Activated T-helper 1 cell treated with anti-CD3 and anti-CD28 coated beads, Interleukin-12 subunit alpha, Interleukin-12 subunit beta, Interleukin-2, Interleukin-4 antibody, amounts not matched to agents 30 ng/mL and 10 ng/mL and 1 ng/mL, durations not matched to agents 14 hours and 24 hours and 36 hours (primary cell): Measurements from ENCODE around the gene FMNL1. TPM values are rescaled to one million over a fixed set of nuclear protein-coding genes. Genes with fewer than 3 reads are reported as not detected.

Experiments used
- DNase-seq: peaks from one replicate; pipeline ENCODE4 v3.0.0; 2021; ENCODE audit warnings: low spot score
- H3K27ac Mint-ChIP-seq: one replicate; pipeline ENCODE4 v1.8.0; 2021; ENCODE audit warnings: mild to moderate bottlenecking, mixed read lengths
- H3K27me3 Mint-ChIP-seq: one replicate; pipeline ENCODE4 v1.8.0; 2022; ENCODE audit warnings: mild to moderate bottlenecking, moderate library complexity, mixed read lengths; ENCODE audit not compliant: insufficient read depth
- H3K36me3 Mint-ChIP-seq: one replicate; pipeline ENCODE4 v1.8.0; 2021; ENCODE audit warnings: low read depth, mixed read lengths
- H3K4me1 Mint-ChIP-seq: one replicate; pipeline ENCODE4 v1.8.0; 2021; ENCODE audit warnings: low read depth, mixed read lengths
- H3K4me3 Mint-ChIP-seq: one replicate; pipeline ENCODE4 v1.8.0; 2021; ENCODE audit warnings: mild to moderate bottlenecking, moderate library complexity, mixed read lengths
- H3K9me3 Mint-ChIP-seq: one replicate; pipeline ENCODE4 v1.8.0; 2021; ENCODE audit warnings: mixed read lengths
- intact Hi-C: fragments of 100-400 bp; cut with micrococcal nuclease; formaldehyde crosslinking; loops from one replicate; pipeline ENCODE4 v1.15.1; 2024
- total RNA-seq: library from RNA; stranded (reverse); gene quantifications from 2 replicates; pipeline ENCODE4 v1.2.3, GENCODE V29; 2022

The FMNL1 gene
- total RNA-seq, 1 donor from 2014 or later: 374 TPM

DNA sequence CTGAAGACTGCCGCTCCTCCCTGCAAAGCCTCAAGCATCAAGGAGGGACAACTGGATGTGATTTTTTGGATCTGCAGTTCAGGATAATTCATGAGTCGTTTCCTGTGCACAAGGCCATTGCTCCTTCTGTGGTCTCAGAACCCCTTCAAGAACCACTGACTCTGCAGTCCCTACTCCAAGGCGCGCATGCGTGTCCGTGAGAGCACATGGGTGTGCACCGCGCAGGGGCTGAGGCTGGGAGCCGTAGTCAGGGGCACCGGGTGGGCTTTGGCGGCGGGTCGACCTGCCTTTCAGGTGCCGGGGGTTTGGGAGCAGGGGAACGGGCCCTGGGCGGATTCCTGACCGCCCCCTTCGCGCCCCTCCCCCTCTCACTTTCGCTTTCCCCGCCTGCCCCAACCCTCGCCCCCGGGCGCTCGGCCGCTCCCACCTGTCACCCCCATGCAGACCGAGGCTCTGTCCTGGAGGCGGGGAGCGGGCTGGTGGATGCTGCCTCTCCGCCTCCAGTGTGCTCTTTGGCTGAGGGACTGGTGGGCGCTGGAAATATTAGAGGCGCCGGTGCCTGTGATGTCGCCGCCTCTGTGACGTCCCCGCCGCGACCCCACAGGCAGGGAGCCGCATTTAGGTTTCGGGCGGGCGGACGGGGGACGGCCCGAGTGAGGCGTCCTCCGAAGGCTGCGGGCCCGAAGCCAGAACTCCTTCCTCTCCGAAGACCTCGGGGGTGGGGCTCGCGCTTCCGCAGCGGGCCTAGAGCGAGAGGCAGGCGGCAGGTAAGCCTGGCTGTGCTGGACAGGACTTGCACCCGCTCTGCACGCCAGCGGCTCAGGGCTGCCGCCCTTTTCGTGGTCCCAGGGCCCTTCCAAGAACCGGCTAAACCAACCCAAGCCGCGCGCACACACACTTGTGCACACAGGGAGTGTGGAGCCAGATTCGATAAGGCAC, 40.2 kb downstream of the FMNL1 start, which contains the start of gene SPATA32:
SPATA32 (minus strand) TSS at position 518 of the 939 bp plus-strand sequence; CDS start at position 440, 78 bp downstream.
- peaks cover 29% of the 10 kb centered on the region for H3K36me3 Mint-ChIP-seq
- no peaks in the 10 kb centered on the region for H3K9me3 Mint-ChIP-seq
- peak within 1 kb of the TSS; percentile 73 for H3K27ac Mint-ChIP-seq
- H3K27me3 Mint-ChIP-seq: no peaks in the 10 kb centered on the region
- intact Hi-C loops: loop anchor here (1.0 kb wide), 1 partner anchor 14 kb away; no protein-coding TSS in a partner anchor
- peak; percentile 49 for DNase-seq
- H3K4me1 Mint-ChIP-seq: peaks cover 24% of the 10 kb centered on the region
- peak within 1 kb of the TSS; percentile 73 for H3K4me3 Mint-ChIP-seq

DNA sequence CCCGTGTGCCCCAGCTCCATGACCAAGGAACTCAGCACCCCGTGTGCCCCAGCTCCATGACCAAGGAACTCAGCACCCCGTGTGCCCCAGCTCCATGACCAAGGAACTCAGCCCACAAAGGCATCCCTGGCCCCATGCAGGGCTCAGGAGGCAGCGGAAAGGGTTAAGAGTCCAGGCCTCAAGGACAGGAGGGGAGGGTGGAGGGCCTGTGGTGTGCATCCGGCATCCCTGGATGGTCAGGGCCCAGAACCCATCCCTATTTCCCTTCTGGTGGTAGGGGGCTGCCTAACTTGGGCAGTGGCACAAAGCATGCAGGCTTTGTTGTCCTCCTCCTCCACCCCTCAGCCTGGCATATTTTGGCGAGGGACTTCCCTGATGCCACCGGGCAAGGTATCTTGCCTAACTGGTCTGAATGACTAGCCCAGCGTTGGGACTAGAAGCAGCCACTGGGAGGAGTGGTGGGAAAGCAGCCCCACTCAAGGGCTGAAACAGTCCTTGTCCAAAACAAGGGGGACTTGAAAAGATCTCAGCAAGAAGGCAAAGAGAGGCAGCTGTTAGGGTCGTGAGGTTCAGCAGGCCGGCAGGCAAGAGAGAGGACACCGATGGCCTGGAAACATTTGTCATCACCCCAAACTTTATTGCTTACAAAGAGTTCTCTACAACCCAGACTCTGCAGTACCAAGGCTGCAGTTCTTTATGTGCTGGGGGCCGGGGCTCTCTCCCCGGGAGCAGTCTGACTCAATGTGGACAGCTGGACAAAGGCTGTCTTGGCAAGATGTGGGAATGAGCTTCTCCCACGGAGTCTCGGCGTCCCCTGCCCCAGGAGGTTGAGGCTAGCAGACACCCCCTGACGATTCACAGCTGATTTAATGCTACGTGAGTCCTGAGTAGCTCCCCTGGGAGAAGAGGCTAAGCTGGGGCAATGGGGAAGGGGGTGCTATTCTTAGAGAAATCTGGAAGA, 41.1 kb downstream of the FMNL1 start:
- Mint-ChIP-seq H3K4me3 (peak overlapping the region; percentile 73), H3K9me3 (no peaks in the 10 kb centered on the region), H3K27ac (peak overlapping the region; percentile 63), H3K4me1 (peaks cover 17% of the 10 kb centered on the region), H3K36me3 (peaks cover 39% of the 10 kb centered on the region), H3K27me3 (no peaks in the 10 kb centered on the region)
- no peak for DNase-seq
- intact Hi-C loops: loop anchor here (1.0 kb wide), 1 partner anchor 14 kb away; no protein-coding TSS in a partner anchor

DNA sequence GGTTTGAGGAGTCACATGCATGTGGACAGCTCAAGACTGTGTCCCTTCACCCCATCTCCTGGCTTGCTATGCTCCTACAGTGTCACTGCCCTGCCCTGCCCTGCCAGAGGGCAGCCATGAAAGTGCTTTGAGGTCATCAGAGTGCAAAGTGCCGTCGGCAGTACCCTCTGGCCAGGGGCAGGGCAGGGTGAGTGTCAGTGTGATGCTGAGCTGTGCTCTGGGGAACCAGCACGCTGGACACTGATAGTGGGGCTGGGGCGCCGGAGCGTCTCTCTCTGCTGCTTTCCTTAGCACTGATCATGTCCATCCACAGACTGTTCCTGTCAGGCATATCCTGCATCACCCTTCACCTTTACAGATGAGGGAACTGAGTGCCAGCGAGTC, 41.8 kb downstream of the FMNL1 start:
- H3K4me3 Mint-ChIP-seq: no peak overlapping the region
- intact Hi-C loops: no loop called here
- H3K27ac Mint-ChIP-seq: no peak overlapping the region
- H3K4me1 Mint-ChIP-seq: peaks cover 17% of the 10 kb centered on the region
- H3K36me3 Mint-ChIP-seq: peaks cover 43% of the 10 kb centered on the region
- no peaks in the 10 kb centered on the region for H3K9me3 Mint-ChIP-seq
- no peak for DNase-seq
- H3K27me3 Mint-ChIP-seq: no peaks in the 10 kb centered on the region

DNA sequence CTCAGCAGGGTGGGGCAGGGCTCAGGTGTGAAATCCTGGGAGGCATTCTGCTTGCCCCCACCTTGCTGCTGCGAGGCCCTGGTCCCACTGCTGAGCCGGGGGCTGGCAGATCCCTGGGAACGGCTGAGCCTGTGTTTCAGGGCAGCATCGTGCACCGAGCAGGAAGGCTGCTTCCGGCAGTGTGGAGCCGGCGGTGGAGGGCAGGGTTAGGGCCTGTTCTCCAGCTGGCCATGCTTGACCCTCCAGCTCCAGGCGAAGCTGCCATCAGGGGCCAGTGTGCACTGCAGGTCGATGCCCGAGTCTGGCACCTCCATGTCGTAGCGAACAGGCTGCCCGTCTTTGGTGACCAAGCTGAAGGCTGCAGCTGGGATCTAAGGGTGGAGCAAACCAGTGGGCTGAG, 42.7 kb downstream of the FMNL1 start:
- intact Hi-C loops: no loop called here
- no peak overlapping the region for H3K4me3 Mint-ChIP-seq
- peaks cover 48% of the 10 kb centered on the region for H3K36me3 Mint-ChIP-seq
- no peak overlapping the region for H3K27ac Mint-ChIP-seq
- peaks cover 22% of the 10 kb centered on the region for H3K4me1 Mint-ChIP-seq
- H3K9me3 Mint-ChIP-seq: no peaks in the 10 kb centered on the region
- H3K27me3 Mint-ChIP-seq: no peaks in the 10 kb centered on the region
- no peak for DNase-seq

DNA sequence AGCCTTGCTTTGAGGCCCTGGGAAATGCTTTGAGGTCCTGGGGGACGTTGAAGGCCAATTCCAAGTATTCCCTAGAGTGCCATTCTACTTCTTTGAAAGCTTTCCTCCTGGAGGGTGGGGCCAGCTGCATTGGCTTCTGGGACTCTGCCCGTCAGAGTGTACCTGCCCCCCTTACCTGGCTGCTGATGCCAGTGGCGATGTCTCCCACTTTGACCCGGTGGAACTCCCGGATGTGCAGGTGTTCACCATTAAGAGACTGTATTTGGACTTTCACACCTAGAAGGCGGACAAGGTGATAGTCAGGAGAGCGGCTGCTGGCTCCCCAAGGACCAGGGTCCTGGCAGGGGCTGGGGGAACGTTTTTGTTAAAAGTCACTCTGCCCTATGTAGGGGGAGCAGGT, 43.3 kb downstream of the FMNL1 start:
- Mint-ChIP-seq H3K36me3 (peaks cover 54% of the 10 kb centered on the region), H3K4me1 (peaks cover 27% of the 10 kb centered on the region), H3K9me3 (no peaks in the 10 kb centered on the region), H3K27me3 (no peaks in the 10 kb centered on the region), H3K4me3 (no peak overlapping the region), H3K27ac (no peak overlapping the region)
- DNase-seq: no peak
- intact Hi-C loops: no loop called here

DNA sequence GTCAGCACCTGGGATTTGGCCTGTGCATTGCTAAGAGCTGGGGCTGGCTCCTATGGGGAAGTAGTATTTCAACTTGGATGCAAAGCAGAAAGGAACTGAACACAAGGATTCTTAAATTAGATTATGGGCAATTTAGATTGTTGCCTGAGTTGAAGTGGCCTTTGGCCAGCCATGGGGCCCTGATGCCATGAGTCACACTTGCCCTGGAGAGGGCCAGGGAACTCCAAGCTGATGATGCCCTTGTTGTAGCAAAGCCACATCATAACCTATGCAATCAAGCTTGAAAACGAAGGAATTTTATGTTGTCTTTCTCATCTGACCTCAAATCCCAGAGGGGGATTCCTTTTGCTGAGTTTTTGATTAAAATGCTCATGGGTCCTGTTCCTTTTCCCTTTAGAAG, 44.1 kb downstream of the FMNL1 start:
- peaks cover 27% of the 10 kb centered on the region for H3K4me1 Mint-ChIP-seq
- H3K27me3 Mint-ChIP-seq: no peaks in the 10 kb centered on the region
- no peak overlapping the region for H3K4me3 Mint-ChIP-seq
- H3K36me3 Mint-ChIP-seq: peaks cover 57% of the 10 kb centered on the region
- no peaks in the 10 kb centered on the region for H3K9me3 Mint-ChIP-seq
- no peak for DNase-seq
- intact Hi-C loops: no loop called here
- no peak overlapping the region for H3K27ac Mint-ChIP-seq

DNA sequence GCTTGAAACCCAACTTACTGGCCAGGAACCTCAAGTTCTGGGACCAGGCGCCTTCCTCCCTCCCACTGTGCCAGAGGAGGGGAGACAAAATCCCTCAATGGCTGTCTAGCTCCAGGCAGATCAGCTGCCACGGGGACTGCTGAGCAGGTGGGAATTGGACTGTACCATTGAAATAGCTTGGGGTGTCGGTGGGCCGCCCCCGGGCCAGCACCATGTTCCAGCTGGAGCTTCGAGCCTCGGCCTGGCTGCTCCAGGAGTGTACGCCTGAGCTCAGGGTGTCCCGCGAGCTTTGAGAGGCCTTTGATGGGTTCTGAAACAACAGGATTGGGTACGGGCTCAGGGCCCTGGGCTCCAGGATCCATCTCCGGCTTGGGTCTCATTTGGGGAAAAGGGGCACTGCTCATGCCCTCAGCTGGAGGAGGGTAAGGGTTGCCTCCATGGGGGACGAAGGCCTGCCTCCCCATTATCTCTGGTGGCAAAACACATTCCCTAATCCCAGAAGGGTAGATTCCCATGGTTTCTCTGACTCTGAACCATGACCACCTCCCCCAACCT, 44.8 kb downstream of the FMNL1 start:
- no peak for DNase-seq
- Mint-ChIP-seq H3K27ac (no peak overlapping the region), H3K4me3 (no peak overlapping the region), H3K4me1 (peaks cover 27% of the 10 kb centered on the region), H3K27me3 (no peaks in the 10 kb centered on the region), H3K9me3 (no peaks in the 10 kb centered on the region), H3K36me3 (peaks cover 61% of the 10 kb centered on the region)
- intact Hi-C loops: no loop called here

DNA sequence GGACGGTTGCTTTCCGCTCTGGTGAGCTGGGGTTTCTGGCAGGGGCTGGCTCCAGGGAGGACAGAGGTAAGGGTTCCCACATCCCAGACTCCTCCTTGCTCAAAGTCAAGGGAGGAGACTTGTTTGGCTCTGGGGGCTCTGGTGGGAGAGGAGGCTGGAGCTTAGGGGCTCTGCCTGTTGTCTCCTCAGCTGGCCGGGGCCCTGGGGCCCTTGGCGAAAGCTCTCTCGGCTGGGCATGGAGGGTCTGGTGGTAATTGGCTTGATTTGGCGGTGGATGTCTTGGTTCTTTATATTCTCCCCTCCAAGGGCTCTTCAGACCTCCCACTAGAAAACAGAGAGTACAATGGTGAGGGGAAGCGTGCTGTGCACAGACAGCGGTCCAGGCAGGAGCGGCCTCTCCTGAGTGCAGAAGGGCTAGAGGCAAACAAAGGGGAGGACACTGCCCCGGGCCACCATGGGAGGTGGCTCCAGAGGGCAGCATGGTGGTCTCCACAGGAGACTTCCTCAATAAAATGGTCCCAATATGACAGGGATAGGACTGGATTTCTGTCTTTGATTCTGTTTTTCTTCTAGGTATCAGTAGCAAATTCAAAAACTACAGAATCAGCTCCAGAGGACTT, 45.9 kb downstream of the FMNL1 start:
- no peaks in the 10 kb centered on the region for H3K27me3 Mint-ChIP-seq
- no peak for DNase-seq
- no peaks in the 10 kb centered on the region for H3K9me3 Mint-ChIP-seq
- peaks cover 27% of the 10 kb centered on the region for H3K4me1 Mint-ChIP-seq
- intact Hi-C loops: no loop called here
- peaks cover 64% of the 10 kb centered on the region for H3K36me3 Mint-ChIP-seq
- no peak overlapping the region for H3K4me3 Mint-ChIP-seq
- H3K27ac Mint-ChIP-seq: peak overlapping the region; percentile 67

DNA sequence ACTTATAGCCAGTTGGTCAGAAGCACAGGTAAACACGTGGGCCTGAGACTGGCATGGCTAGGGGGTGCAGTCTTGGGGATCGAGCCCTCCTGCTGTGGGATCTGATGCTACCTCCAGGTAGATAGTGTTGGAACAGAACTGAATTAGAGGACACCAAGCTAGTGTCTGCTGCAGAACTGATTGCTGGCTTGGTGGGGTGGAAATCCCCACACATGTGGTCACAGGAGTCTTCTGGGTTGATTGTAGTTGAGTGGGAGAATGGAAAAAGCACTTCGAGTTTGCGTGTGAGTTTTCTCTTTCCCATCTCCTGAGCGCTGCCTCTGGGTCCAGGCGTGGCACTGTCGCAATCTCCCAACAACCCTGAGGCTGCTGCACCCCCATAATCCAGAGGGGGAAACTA, 48.2 kb downstream of the FMNL1 start:
- Mint-ChIP-seq H3K4me1 (peaks cover 20% of the 10 kb centered on the region), H3K27ac (peak overlapping the region; percentile 76), H3K4me3 (peak overlapping the region; percentile 37), H3K36me3 (peaks cover 59% of the 10 kb centered on the region), H3K9me3 (no peaks in the 10 kb centered on the region), H3K27me3 (no peaks in the 10 kb centered on the region)
- no peak for DNase-seq
- intact Hi-C loops: loop anchor here (1.0 to 2.0 kb wide), 4 partner anchors 23 to 135 kb away; partner anchors contain the start of gene ACBD4

DNA sequence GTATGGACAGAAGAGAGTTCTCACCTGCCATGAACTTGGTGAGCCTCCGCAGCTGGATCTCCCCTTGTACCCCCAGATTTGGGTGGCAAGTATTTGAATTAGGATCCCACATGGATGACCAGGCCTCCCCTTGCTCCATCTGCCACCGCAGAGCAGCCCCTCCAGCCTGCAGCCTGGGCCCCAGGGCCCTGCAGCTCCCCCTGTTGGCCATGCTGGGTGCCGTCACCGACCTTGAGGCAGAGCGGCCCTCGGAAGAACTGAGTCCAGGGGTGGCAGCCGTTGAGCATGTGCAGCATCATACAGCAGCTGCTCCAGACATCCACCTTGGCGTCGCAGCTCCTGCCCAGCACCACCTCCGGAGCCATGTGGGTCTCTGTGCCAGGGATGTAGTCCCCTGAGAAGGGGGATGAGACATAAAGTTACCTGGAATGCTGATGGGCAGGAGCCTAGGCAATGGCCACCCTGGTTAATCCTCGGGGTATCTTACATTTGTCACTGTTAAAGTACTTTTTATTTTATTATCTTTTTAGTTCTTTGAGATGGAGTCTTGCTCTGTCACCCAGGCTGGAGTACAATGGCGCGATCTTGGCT, 49.2 kb downstream of the FMNL1 start:
- Mint-ChIP-seq H3K9me3 (no peaks in the 10 kb centered on the region), H3K27ac (peak overlapping the region; percentile 18), H3K27me3 (no peaks in the 10 kb centered on the region), H3K36me3 (peaks cover 53% of the 10 kb centered on the region), H3K4me3 (no peak overlapping the region), H3K4me1 (peaks cover 20% of the 10 kb centered on the region)
- intact Hi-C loops: loop anchor here (1.0 to 2.0 kb wide), 4 partner anchors 24 to 136 kb away; partner anchors contain the start of gene ACBD4
- peak; percentile 29 for DNase-seq

DNA sequence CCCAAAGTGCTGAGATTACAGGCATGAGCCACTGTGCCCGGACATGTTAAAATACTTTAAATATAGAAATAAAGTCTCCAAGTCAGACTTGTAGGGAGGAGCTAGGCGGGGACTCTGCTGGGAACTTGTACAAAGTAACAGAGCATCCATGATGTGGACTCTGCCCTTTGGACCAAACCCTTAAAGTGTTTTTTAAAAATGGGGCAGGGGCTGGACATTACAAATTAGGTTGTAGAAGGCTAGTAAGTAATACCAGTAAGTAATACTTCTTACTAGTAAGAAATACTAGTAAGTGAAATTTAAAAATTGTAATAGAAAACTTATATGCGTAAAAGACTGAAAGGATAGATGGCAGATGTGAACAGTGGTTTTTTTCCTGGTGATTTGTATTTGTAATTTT, 49.9 kb downstream of the FMNL1 start:
- no peaks in the 10 kb centered on the region for H3K9me3 Mint-ChIP-seq
- H3K27me3 Mint-ChIP-seq: no peaks in the 10 kb centered on the region
- intact Hi-C loops: loop anchor here (2.0 kb wide), 2 partner anchors 25 to 45 kb away; no protein-coding TSS in a partner anchor
- H3K4me3 Mint-ChIP-seq: no peak overlapping the region
- H3K36me3 Mint-ChIP-seq: peaks cover 50% of the 10 kb centered on the region
- H3K27ac Mint-ChIP-seq: peak overlapping the region; percentile 52
- peaks cover 20% of the 10 kb centered on the region for H3K4me1 Mint-ChIP-seq
- DNase-seq: no peak

DNA sequence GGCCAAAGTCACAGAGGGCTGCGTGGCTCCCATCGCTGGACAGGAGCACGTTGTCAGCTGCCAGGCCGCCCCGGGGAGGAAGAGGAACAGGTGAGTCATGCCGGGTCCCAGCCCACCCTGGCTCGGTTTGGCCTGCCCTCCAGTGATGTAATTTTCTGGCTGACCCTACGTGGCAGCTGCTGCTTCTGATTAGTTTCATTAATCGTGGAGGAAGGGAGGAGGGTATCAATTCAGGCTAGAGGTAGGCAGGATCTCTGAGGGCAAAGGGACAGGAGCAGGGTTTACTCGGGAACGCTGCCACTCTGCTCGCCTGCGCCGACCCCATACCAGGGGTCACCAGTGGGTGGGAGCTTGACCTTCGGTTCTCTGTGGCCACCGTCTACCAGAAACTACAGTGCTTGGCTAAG, 51.9 kb downstream of the FMNL1 start:
- Mint-ChIP-seq H3K27ac (no peak overlapping the region), H3K4me1 (peaks cover 32% of the 10 kb centered on the region), H3K36me3 (peaks cover 38% of the 10 kb centered on the region), H3K4me3 (no peak overlapping the region), H3K27me3 (no peaks in the 10 kb centered on the region), H3K9me3 (no peaks in the 10 kb centered on the region)
- no peak for DNase-seq
- intact Hi-C loops: no loop called here
